OCI-LY3 (cell line): ENCODE data around the gene PIK3C2B.
A peak's percentile ranks its signal among the peaks of the same experiment; 100 is the strongest.

Experiments
- H2AFZ ChIP-seq: fragments of 200-600, 300-600 bp; shearing (Covaris generic); 2 replicates; pipeline ENCODE4 v1.6.0; 2014; ENCODE audit warnings: antibody characterized with exemption, low read depth, low read length
- H3K27ac ChIP-seq: fragments of 200-600, 300-600 bp; sonication (generic); 2 replicates; pipeline ENCODE4 v1.5.1; 2014; ENCODE audit warnings: mild to moderate bottlenecking, low read length, moderate library complexity, mixed read lengths
- H3K27me3 ChIP-seq: fragments of 200-600, 300-600 bp; sonication (generic); 2 replicates; pipeline ENCODE4 v1.6.1; 2014; ENCODE audit warnings: low read depth, low read length, mixed read lengths
- H3K36me3 ChIP-seq: fragments of 200-600, 300-600 bp; sonication (generic); replicated peaks from 2 replicates; pipeline ENCODE3; 2014; ENCODE audit warnings: low read depth, low read length, mixed read lengths
- H3K4me1 ChIP-seq: fragments of 300-600, 200-600 bp; sonication (generic); 2 replicates; pipeline ENCODE4 v1.6.1; 2014; ENCODE audit warnings: low read length, mixed read lengths
- H3K4me2 ChIP-seq: fragments of 200-600, 300-600 bp; sonication (generic); 2 replicates; pipeline ENCODE4 v1.6.1; 2014; ENCODE audit warnings: low read length, mixed read lengths
- H3K4me3 ChIP-seq: fragments of 300-600, 200-600 bp; sonication (generic); 2 replicates; pipeline ENCODE4 v1.5.1; 2014; ENCODE audit warnings: antibody characterized with exemption, mild to moderate bottlenecking, low read length, moderate library complexity
- H3K79me2 ChIP-seq: fragments of 300-600, 200-600 bp; shearing (Covaris generic); 2 replicates; pipeline ENCODE4 v1.6.1; 2014; ENCODE audit warnings: mild to moderate bottlenecking, low read length, mixed read lengths
- H3K9ac ChIP-seq: fragments of 300-600, 200-600 bp; shearing (Covaris generic); 2 replicates; pipeline ENCODE4 v1.6.0; 2014; ENCODE audit warnings: mild to moderate bottlenecking, low read length, moderate library complexity
- H3K9me3 ChIP-seq: fragments of 200-600, 300-600 bp; shearing (Covaris generic); 2 replicates; pipeline ENCODE4 v1.6.1; 2014; ENCODE audit warnings: low read length, mixed read lengths; ENCODE audit not compliant: insufficient read depth
- H4K20me1 ChIP-seq: fragments of 200-600, 300-600 bp; sonication (generic); 2 replicates; pipeline ENCODE4 v1.6.1; 2016; ENCODE audit warnings: low read length, mixed read lengths; ENCODE audit not compliant: insufficient read depth
- CTCF ChIP-seq: fragments of 200-600, 300-600 bp; sonication (generic); IDR thresholded peaks from 2 replicates; pipeline ENCODE4 v1.5.1; 2014; ENCODE audit warnings: antibody characterized with exemption, low read length, low read depth
- EZH2phosphoT487 ChIP-seq: fragments of 200-600 bp; shearing (Covaris generic); IDR thresholded peaks from 2 replicates; pipeline ENCODE4 v1.6.1; 2018; ENCODE audit warnings: antibody characterized with exemption, mixed run types, low read depth

Gene PIK3C2B

GRCh38 chr1:204506969-204507316, 12.3 kb upstream of the PIK3C2B start:
- H3K27me3 ChIP-seq = no peaks in the 10 kb centered on the region
- no peaks in the 10 kb centered on the region for H3K79me2 ChIP-seq
- H2AFZ ChIP-seq = peak overlapping the region; percentile 98
- H3K9ac ChIP-seq = peak overlapping the region; percentile 94
- H3K4me1 ChIP-seq = peaks cover 22% of the 10 kb centered on the region
- TF ChIP-seq CTCF (no peak), EZH2phosphoT487 (no peak)
- H4K20me1 ChIP-seq = no peaks in the 10 kb centered on the region
- peak overlapping the region; percentile 92 for H3K4me2 ChIP-seq
- H3K27ac ChIP-seq = peak overlapping the region; percentile 89
- no peaks in the 10 kb centered on the region for H3K36me3 ChIP-seq
- H3K9me3 ChIP-seq = no peaks in the 10 kb centered on the region
- H3K4me3 ChIP-seq = peak overlapping the region; percentile 81

- Histone ChIP-seq H4K20me1 (no peaks in the 10 kb centered on the region), H3K79me2 (no peaks in the 10 kb centered on the region), H3K4me1 (peaks cover 22% of the 10 kb centered on the region), H3K27ac (peak overlapping the region; percentile 89), H3K9ac (peak overlapping the region; percentile 82), H3K4me2 (peak overlapping the region; percentile 84), H3K27me3 (no peaks in the 10 kb centered on the region), H3K36me3 (no peaks in the 10 kb centered on the region), H3K4me3 (peak overlapping the region; percentile 81), H3K9me3 (no peaks in the 10 kb centered on the region), H2AFZ (peak overlapping the region; percentile 52)
- TF ChIP-seq CTCF = no peak
- no peak for TF ChIP-seq EZH2phosphoT487
Observed at GRCh38 chr1:204506201-204506968, 11.8 kb upstream of the PIK3C2B start.

GRCh38 chr1:204505674-204506200, 11.1 kb upstream of the PIK3C2B start:
- H3K4me1 ChIP-seq = peaks cover 22% of the 10 kb centered on the region
- H3K9me3 ChIP-seq = no peaks in the 10 kb centered on the region
- peak overlapping the region; percentile 52 for H2AFZ ChIP-seq
- no peaks in the 10 kb centered on the region for H3K36me3 ChIP-seq
- TF ChIP-seq EZH2phosphoT487 = no peak
- H3K4me3 ChIP-seq = peak overlapping the region; percentile 81
- H3K27ac ChIP-seq = peak overlapping the region; percentile 89
- no peaks in the 10 kb centered on the region for H3K27me3 ChIP-seq
- no peaks in the 10 kb centered on the region for H3K79me2 ChIP-seq
- H3K9ac ChIP-seq = peak overlapping the region; percentile 62
- H3K4me2 ChIP-seq = peak overlapping the region; percentile 60
- no peaks in the 10 kb centered on the region for H4K20me1 ChIP-seq

GRCh38 chr1:204503913-204504519, 9.4 kb upstream of the PIK3C2B start:
- Histone ChIP-seq H3K4me1 (peaks cover 26% of the 10 kb centered on the region), H3K36me3 (no peaks in the 10 kb centered on the region), H2AFZ (peak overlapping the region; percentile 93), H3K79me2 (no peaks in the 10 kb centered on the region), H3K27me3 (no peaks in the 10 kb centered on the region), H3K4me2 (peak overlapping the region; percentile 73), H3K9ac (no peak overlapping the region; the same call in 1 of the 2 replicates), H4K20me1 (no peaks in the 10 kb centered on the region), H3K9me3 (no peaks in the 10 kb centered on the region), H3K27ac (peak overlapping the region; percentile 13), H3K4me3 (no peak overlapping the region)
- TF ChIP-seq CTCF = no peak
- TF ChIP-seq EZH2phosphoT487 = no peak
